IgD-negative memory B cell (primary cell): Measurements from ENCODE around the gene RMDN2. TPM values are rescaled to one million over a fixed set of nuclear protein-coding genes. Genes with fewer than 3 reads are reported as not detected.

Experiments
- H3K27ac Mint-ChIP-seq, 3 donors: one replicate each; pipeline ENCODE4 v1.8.0; 2020 to 2022; ENCODE audit warnings: mild to moderate bottlenecking in 3 of 3, mixed read lengths in 3 of 3, moderate library complexity in 1 of 3
- H3K27me3 Mint-ChIP-seq: one replicate; pipeline ENCODE4 v1.8.0; 2021; ENCODE audit warnings: mixed read lengths
- H3K36me3 Mint-ChIP-seq: one replicate; pipeline ENCODE4 v1.8.0; 2020; ENCODE audit warnings: mild to moderate bottlenecking, mixed read lengths
- H3K4me1 Mint-ChIP-seq, 3 donors: one replicate each; pipeline ENCODE4 v1.8.0; 2020 to 2022; ENCODE audit warnings: mixed read lengths in 3 of 3, mild to moderate bottlenecking in 1 of 3
- H3K4me3 Mint-ChIP-seq, 4 donors: one replicate each; pipeline ENCODE4 v1.8.0; 2020 to 2022; ENCODE audit warnings: mild to moderate bottlenecking in 4 of 4, mixed read lengths in 4 of 4, moderate library complexity in 3 of 4
- H3K9me3 Mint-ChIP-seq, 3 donors: one replicate each; pipeline ENCODE4 v1.8.0; 2020 to 2021; ENCODE audit warnings: mixed read lengths in 3 of 3, mild to moderate bottlenecking in 1 of 3
- polyA plus RNA-seq: library from polyadenylated mRNA; unstranded; fragments of 300-500 nt; fragmentation: Illumina TruSeq; gene quantifications from one replicate; pipeline ENCODE4 v1.2.3, GENCODE V29; 2021

Gene RMDN2
- polyA plus RNA-seq, 1 donor from 2014 or later, result 9.8 TPM

DNA sequence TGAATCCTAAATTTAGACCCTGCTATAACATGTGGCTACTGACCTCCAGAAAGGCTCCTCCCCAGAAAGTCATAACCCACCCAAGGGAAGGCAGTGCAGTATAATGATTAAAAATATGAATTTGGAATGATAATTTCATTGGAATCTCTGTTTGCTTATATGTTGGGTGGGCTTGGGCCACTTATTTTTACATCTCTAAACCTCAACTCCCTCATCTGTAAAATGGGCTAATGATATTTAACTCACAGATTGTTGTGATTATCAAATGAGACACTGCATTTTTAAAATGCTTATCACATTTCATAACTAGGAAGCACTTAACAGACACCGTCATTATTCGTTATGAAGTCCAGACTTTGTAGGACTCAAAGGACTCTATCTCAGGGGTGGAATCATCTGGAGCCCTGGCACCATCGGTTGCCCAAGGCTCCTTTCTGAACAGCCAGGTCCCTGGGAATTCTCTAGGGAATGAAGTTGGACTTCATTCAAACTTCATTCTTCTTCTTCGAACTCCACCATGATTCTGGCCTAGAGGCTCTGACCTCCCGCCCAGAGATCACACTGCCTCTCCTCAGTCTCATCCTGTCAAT, 33.1 kb upstream of the RMDN2 start:
- peaks cover 4% of the 10 kb centered on the region for H3K27me3 Mint-ChIP-seq

DNA sequence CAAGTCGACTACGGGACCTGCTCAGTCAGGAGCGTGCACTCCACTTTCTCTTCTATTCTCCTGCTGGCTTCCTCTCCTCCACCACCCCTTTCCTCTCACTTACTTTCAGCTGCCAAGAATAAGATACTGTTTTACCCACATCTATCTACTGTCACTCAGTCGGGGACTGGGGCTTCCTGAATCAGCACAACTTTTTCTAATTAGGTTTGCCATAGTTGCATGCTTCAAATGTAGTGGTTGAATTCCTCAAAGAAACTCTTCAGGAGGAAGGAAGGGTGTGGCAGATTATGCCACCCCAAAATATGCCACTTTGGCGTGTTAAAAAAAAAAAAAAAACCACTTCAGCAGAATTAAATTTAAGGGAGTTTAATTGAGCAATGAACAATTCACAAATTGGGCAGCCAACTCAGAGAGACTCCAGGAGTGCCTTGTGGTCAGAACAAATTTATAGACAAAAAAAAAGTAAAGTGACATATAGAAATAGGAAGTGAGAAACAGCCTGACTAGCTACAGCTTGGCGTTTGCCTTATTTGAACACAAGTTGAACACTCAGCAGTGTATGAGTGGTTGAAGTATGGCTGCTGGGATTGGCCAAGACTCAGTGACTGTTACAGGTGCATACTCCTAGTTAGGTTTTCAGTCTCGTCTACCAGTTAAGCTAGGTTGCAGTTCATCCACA, 32.5 kb upstream of the RMDN2 start:
- Mint-ChIP-seq H3K27me3 (peaks cover 4% of the 10 kb centered on the region), H3K27ac (peak overlapping the region; percentile 19 to 89 (median 40)), H3K9me3 (no peaks in the 10 kb centered on the region), H3K36me3 (peaks cover 3% of the 10 kb centered on the region), H3K4me3 (peak overlapping the region; percentile 5 to 86 (median 46)), H3K4me1 (peaks cover 29 to 45% (median 31%) of the 10 kb centered on the region in 3 donors)

More for the DNA sequence above, 33.1 kb upstream of the RMDN2 start:
- H3K4me3 Mint-ChIP-seq, result peak overlapping the region; percentile 6 to 86 (median 46)
- peaks cover 3% of the 10 kb centered on the region for H3K36me3 Mint-ChIP-seq
- no peaks in the 10 kb centered on the region for H3K9me3 Mint-ChIP-seq
- H3K4me1 Mint-ChIP-seq, result peaks cover 29 to 45% (median 31%) of the 10 kb centered on the region in 3 donors
- peak overlapping the region in 2 of 3 donors; percentile 40 to 89 for H3K27ac Mint-ChIP-seq

DNA sequence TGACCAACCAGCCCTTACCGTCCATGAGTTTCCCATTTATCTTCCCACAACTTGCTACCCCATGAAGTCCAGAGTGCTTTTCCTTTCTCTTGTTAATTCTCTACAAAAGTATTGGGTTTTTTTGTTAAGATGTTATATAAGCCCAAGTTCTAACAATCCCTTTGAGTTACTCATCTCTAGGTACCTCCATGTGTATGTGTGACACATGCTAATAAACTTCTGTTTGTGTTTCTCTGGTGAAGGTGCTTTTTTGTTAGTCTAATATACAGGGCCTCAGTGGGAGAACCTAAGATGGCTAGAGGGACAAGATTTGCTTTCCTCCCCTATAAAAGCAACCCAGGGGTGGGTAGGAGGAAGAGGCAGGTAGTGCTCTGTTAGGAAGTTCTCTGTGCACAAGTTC, 31.8 kb upstream of the RMDN2 start:
- peak overlapping the region in 2 of 4 donors; percentile 18 to 86 for H3K4me3 Mint-ChIP-seq
- H3K9me3 Mint-ChIP-seq, result no peaks in the 10 kb centered on the region
- H3K4me1 Mint-ChIP-seq, result peaks cover 29 to 41% (median 31%) of the 10 kb centered on the region in 3 donors
- H3K36me3 Mint-ChIP-seq, result peaks cover 3% of the 10 kb centered on the region
- H3K27me3 Mint-ChIP-seq, result peaks cover 4% of the 10 kb centered on the region
- H3K27ac Mint-ChIP-seq, result peak overlapping the region; percentile 19 to 41 (median 40)

- peaks cover 4% of the 10 kb centered on the region for H3K36me3 Mint-ChIP-seq
- H3K27me3 Mint-ChIP-seq, result peaks cover 4% of the 10 kb centered on the region
- no peaks in the 10 kb centered on the region for H3K9me3 Mint-ChIP-seq
- peak overlapping the region in 1 of 4 donors; percentile 18 for H3K4me3 Mint-ChIP-seq
- H3K27ac Mint-ChIP-seq, result peak overlapping the region in 1 of 3 donors; percentile 81
- peaks cover 29 to 41% (median 31%) of the 10 kb centered on the region in 3 donors for H3K4me1 Mint-ChIP-seq
Measured at GRCh38 chr2:37894047-37894446, 31.0 kb upstream of the RMDN2 start.

GRCh38 chr2:37894601-37895000, 30.5 kb upstream of the RMDN2 start:
- Mint-ChIP-seq H3K9me3 (no peaks in the 10 kb centered on the region), H3K36me3 (peaks cover 4% of the 10 kb centered on the region), H3K4me1 (peaks cover 29 to 41% (median 30%) of the 10 kb centered on the region in 3 donors), H3K27me3 (peaks cover 4% of the 10 kb centered on the region), H3K27ac (no peak overlapping the region), H3K4me3 (no peak overlapping the region)

GRCh38 chr2:37895140-37895539, 29.9 kb upstream of the RMDN2 start:
- Mint-ChIP-seq H3K27me3 (peaks cover 4% of the 10 kb centered on the region), H3K4me1 (peaks cover 29 to 40% (median 30%) of the 10 kb centered on the region in 3 donors), H3K4me3 (no peak overlapping the region), H3K9me3 (peaks cover 0 to 2% (median 0%) of the 10 kb centered on the region in 3 donors), H3K27ac (no peak overlapping the region), H3K36me3 (peaks cover 4% of the 10 kb centered on the region)

- Mint-ChIP-seq H3K27ac (no peak overlapping the region), H3K4me3 (no peak overlapping the region), H3K27me3 (peaks cover 4% of the 10 kb centered on the region), H3K36me3 (peaks cover 4% of the 10 kb centered on the region), H3K4me1 (peaks cover 23 to 30% (median 24%) of the 10 kb centered on the region in 3 donors), H3K9me3 (peaks cover 0 to 4% (median 0%) of the 10 kb centered on the region in 3 donors)
Measured at GRCh38 chr2:37896319-37896718, 28.8 kb upstream of the RMDN2 start.

DNA sequence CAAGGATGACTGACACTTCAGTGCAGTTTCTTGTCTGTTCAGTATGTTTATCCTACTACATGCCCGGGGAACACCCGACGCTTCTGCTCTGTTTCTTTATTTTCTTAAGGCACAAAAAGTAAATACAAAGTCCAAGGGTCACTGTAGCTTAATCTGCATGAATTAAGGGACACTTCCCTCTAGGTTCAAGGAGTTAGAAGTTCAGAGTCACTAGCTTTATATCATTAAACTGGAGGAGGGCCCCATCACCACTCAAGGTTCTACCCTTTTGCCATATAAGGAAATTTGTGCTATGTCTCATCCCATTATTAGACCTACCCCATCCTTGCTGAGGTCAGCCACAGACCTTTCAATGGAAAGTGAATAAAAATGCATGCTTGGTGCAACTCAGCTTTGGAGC, 27.6 kb upstream of the RMDN2 start:
- no peak overlapping the region for H3K27ac Mint-ChIP-seq
- peaks cover 1% of the 10 kb centered on the region for H3K27me3 Mint-ChIP-seq
- H3K9me3 Mint-ChIP-seq, result peaks cover 0 to 4% (median 0%) of the 10 kb centered on the region in 3 donors
- peaks cover 12 to 18% (median 13%) of the 10 kb centered on the region in 3 donors for H3K4me1 Mint-ChIP-seq
- peaks cover 4% of the 10 kb centered on the region for H3K36me3 Mint-ChIP-seq
- H3K4me3 Mint-ChIP-seq, result no peak overlapping the region

GRCh38 chr2:37898448-37898847, 26.6 kb upstream of the RMDN2 start:
- H3K36me3 Mint-ChIP-seq, result peaks cover 3% of the 10 kb centered on the region
- H3K4me3 Mint-ChIP-seq, result no peak overlapping the region
- peaks cover 3 to 9% (median 4%) of the 10 kb centered on the region in 3 donors for H3K4me1 Mint-ChIP-seq
- peaks cover 1% of the 10 kb centered on the region for H3K27me3 Mint-ChIP-seq
- no peak overlapping the region for H3K27ac Mint-ChIP-seq
- peaks cover 0 to 4% (median 0%) of the 10 kb centered on the region in 3 donors for H3K9me3 Mint-ChIP-seq

DNA sequence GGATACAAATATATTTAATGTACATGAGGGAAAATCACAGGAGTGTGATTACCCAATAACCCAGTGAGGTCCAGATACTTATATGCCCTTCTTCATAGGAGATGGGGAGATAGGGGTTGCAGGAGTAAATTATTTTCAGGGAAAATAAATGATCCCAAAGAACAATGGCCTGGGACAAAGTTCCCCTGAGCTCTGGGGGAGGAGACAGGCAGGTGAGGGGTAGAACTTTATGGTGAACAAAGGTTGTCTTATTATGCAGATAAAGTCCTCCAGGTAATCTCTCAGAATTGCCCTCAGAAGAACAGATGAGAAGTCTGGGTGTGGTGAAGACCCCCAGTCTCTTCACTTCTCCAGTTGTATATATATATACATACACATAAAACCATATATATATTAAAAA, 22.1 kb upstream of the RMDN2 start:
- peaks cover 0 to 4% (median 0%) of the 10 kb centered on the region in 3 donors for H3K9me3 Mint-ChIP-seq
- peaks cover 1% of the 10 kb centered on the region for H3K36me3 Mint-ChIP-seq
- peaks cover 5% of the 10 kb centered on the region for H3K27me3 Mint-ChIP-seq
- H3K4me3 Mint-ChIP-seq, result no peak overlapping the region
- H3K27ac Mint-ChIP-seq, result no peak overlapping the region
- no peaks in the 10 kb centered on the region for H3K4me1 Mint-ChIP-seq

GRCh38 chr2:37904425-37904824, 20.7 kb upstream of the RMDN2 start:
- H3K4me1 Mint-ChIP-seq, result no peaks in the 10 kb centered on the region
- H3K27ac Mint-ChIP-seq, result peak overlapping the region in 1 of 3 donors; percentile 70
- H3K4me3 Mint-ChIP-seq, result no peak overlapping the region
- H3K9me3 Mint-ChIP-seq, result peaks cover 0 to 4% (median 0%) of the 10 kb centered on the region in 3 donors
- H3K27me3 Mint-ChIP-seq, result peaks cover 5% of the 10 kb centered on the region
- no peaks in the 10 kb centered on the region for H3K36me3 Mint-ChIP-seq

DNA sequence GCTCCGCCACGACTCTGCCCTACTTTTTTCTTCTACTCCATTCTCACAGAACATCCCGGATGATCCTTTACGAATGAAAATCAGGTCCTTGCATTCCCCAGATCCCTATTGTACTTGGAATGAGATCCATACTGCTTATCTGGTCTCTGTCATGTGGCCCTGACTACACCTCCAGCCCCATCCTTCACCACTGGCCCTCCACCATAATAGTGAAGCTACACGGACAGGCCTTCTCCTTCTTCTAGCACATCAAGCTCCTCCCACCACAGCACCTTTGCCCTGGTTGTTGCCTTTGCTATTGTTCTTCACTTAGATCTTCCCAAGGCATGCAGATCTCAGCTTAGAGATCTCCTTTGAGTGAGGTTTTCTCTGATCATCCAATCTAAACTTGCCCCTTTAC, 20.1 kb upstream of the RMDN2 start:
- H3K36me3 Mint-ChIP-seq, result no peaks in the 10 kb centered on the region
- no peak overlapping the region for H3K4me3 Mint-ChIP-seq
- peak overlapping the region in 1 of 3 donors; percentile 70 for H3K27ac Mint-ChIP-seq
- peaks cover 0 to 4% (median 0%) of the 10 kb centered on the region in 3 donors for H3K9me3 Mint-ChIP-seq
- H3K4me1 Mint-ChIP-seq, result no peaks in the 10 kb centered on the region
- H3K27me3 Mint-ChIP-seq, result peaks cover 5% of the 10 kb centered on the region

DNA sequence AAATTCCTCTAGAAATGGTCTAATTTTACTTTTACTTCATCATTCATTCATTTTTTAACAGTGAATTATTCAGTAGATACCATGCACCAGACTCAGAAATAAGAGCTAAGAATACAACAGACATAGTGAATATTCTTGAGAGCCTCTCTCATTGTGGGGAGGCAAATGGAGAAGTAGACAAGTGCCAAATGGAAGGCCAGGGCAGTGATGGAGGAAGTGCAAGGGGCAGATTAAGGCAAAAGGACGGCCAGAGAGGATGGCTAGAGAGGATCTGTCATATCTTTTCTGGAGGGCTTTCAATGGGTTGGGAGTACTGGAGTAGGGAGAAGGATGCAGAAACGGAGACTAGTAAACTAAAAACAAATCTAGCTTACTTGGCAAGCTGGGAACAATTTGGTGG, 19.0 kb upstream of the RMDN2 start:
- H3K27ac Mint-ChIP-seq, result no peak overlapping the region
- H3K9me3 Mint-ChIP-seq, result no peaks in the 10 kb centered on the region
- peaks cover 5% of the 10 kb centered on the region for H3K27me3 Mint-ChIP-seq
- H3K36me3 Mint-ChIP-seq, result no peaks in the 10 kb centered on the region
- H3K4me3 Mint-ChIP-seq, result peak overlapping the region in 1 of 4 donors; percentile 0
- H3K4me1 Mint-ChIP-seq, result no peaks in the 10 kb centered on the region

GRCh38 chr2:37907501-37908225, 17.4 kb upstream of the RMDN2 start:
- H3K9me3 Mint-ChIP-seq, result no peaks in the 10 kb centered on the region
- no peak overlapping the region for H3K4me3 Mint-ChIP-seq
- peaks cover 5% of the 10 kb centered on the region for H3K27me3 Mint-ChIP-seq
- no peaks in the 10 kb centered on the region for H3K36me3 Mint-ChIP-seq
- no peak overlapping the region for H3K27ac Mint-ChIP-seq
- no peaks in the 10 kb centered on the region for H3K4me1 Mint-ChIP-seq

GRCh38 chr2:37911296-37911873, 13.7 kb upstream of the RMDN2 start:
- Mint-ChIP-seq H3K4me3 (no peak overlapping the region), H3K9me3 (no peaks in the 10 kb centered on the region), H3K27ac (no peak overlapping the region), H3K27me3 (peaks cover 1% of the 10 kb centered on the region), H3K4me1 (no peaks in the 10 kb centered on the region), H3K36me3 (no peaks in the 10 kb centered on the region)
